Duodenal mucosa (tissue), 2 donors: Measurements from ENCODE around the gene DSN1.

Source experiments
- H3K27ac ChIP-seq: one replicate; pipeline ENCODE4 v1.7.0; 2013; ENCODE audit warnings: low read depth, low read length
- H3K27me3 ChIP-seq, 2 donors: one replicate each; pipeline ENCODE4 v1.7.0; 2013; ENCODE audit warnings: low read length in 2 of 2, control low read depth in 1 of 2; ENCODE audit not compliant: insufficient read depth in 2 of 2, control insufficient read depth in 1 of 2
- H3K36me3 ChIP-seq, 2 donors: one replicate each; pipeline ENCODE4 v1.7.0; 2013; ENCODE audit warnings: low read length in 2 of 2, control low read depth in 1 of 2; ENCODE audit not compliant: insufficient read depth in 2 of 2, control insufficient read depth in 1 of 2
- H3K4me1 ChIP-seq, 2 donors: one replicate each; pipeline ENCODE4 v1.7.0; 2013; ENCODE audit warnings: low read length in 2 of 2, control low read depth in 1 of 2; ENCODE audit not compliant: insufficient read depth in 2 of 2, control insufficient read depth in 1 of 2
- H3K4me3 ChIP-seq, 2 donors: one replicate each; pipeline ENCODE4 v1.7.0; 2013; ENCODE audit warnings: low read length in 2 of 2, low read depth in 1 of 2
- H3K9ac ChIP-seq, 2 donors: one replicate each; pipeline ENCODE4 v1.7.0; 2013; ENCODE audit warnings: low read length in 2 of 2, low read depth in 1 of 2
- H3K9me3 ChIP-seq, 2 donors: one replicate each; pipeline ENCODE4 v1.7.0; 2013; ENCODE audit warnings: low read length in 2 of 2, control low read depth in 1 of 2; ENCODE audit not compliant: control insufficient read depth in 1 of 2

Gene DSN1

GRCh38 chr20:36773597-36774390 lies at the start of gene DSN1:
Gene DSN1, minus strand, starts transcription at chr20:36773763. Its CDS starts 2,305 bp downstream, at chr20:36771458.
- Histone ChIP-seq H3K4me3 (peak within 1 kb of the TSS; percentile 90 to 94), H3K9ac (peak within 1 kb of the TSS; percentile 97 to 100), H3K27me3 (no peaks in the 10 kb centered on the region), H3K4me1 (peaks cover 10 to 11% of the 10 kb centered on the region in 2 donors), H3K36me3 (peaks cover 0 to 3% of the 10 kb centered on the region in 2 donors), H3K27ac (peak within 1 kb of the TSS; percentile 78), H3K9me3 (no peaks in the 10 kb centered on the region)

GRCh38 chr20:36823121-36823520 lies 49.6 kb upstream of the DSN1 start:
- Histone ChIP-seq H3K4me1 (peaks cover 6% of the 10 kb centered on the region in 2 donors), H3K9ac (no peak overlapping the region), H3K36me3 (peaks cover under 1 to 13% of the 10 kb centered on the region in 2 donors), H3K27me3 (no peaks in the 10 kb centered on the region), H3K27ac (no peak overlapping the region), H3K4me3 (no peak overlapping the region), H3K9me3 (no peaks in the 10 kb centered on the region)

GRCh38 chr20:36821964-36822437 lies 48.4 kb upstream of the DSN1 start:
- Histone ChIP-seq H3K9ac (no peak overlapping the region), H3K36me3 (peaks cover 5 to 15% of the 10 kb centered on the region in 2 donors), H3K4me1 (no peaks in the 10 kb centered on the region), H3K9me3 (no peaks in the 10 kb centered on the region), H3K27ac (no peak overlapping the region), H3K4me3 (no peak overlapping the region), H3K27me3 (no peaks in the 10 kb centered on the region)

- Histone ChIP-seq H3K36me3 (peaks cover 5 to 21% of the 10 kb centered on the region in 2 donors), H3K9me3 (no peaks in the 10 kb centered on the region), H3K4me3 (no peak overlapping the region), H3K4me1 (no peaks in the 10 kb centered on the region), H3K27ac (no peak overlapping the region), H3K9ac (no peak overlapping the region), H3K27me3 (no peaks in the 10 kb centered on the region)
These were observed 47.4 kb upstream of the DSN1 start for GRCh38 chr20:36820928-36821327.

- peaks cover 7 to 30% of the 10 kb centered on the region in 2 donors for H3K36me3 ChIP-seq
- no peak overlapping the region for H3K4me3 ChIP-seq
- no peaks in the 10 kb centered on the region for H3K27me3 ChIP-seq
- no peak overlapping the region for H3K9ac ChIP-seq
- no peaks in the 10 kb centered on the region for H3K9me3 ChIP-seq
- H3K4me1 ChIP-seq, result no peaks in the 10 kb centered on the region
- H3K27ac ChIP-seq, result no peak overlapping the region
These were observed 46.5 kb upstream of the DSN1 start for GRCh38 chr20:36820073-36820472.

- H3K4me3 ChIP-seq, result no peak overlapping the region
- no peaks in the 10 kb centered on the region for H3K27me3 ChIP-seq
- no peaks in the 10 kb centered on the region for H3K4me1 ChIP-seq
- no peak overlapping the region for H3K9ac ChIP-seq
- H3K36me3 ChIP-seq, result peaks cover 7 to 31% of the 10 kb centered on the region in 2 donors
- no peaks in the 10 kb centered on the region for H3K9me3 ChIP-seq
- H3K27ac ChIP-seq, result no peak overlapping the region
These were observed 46.1 kb upstream of the DSN1 start for GRCh38 chr20:36819659-36820058.

- H3K4me3 ChIP-seq, result no peak overlapping the region
- H3K4me1 ChIP-seq, result no peaks in the 10 kb centered on the region
- H3K36me3 ChIP-seq, result peaks cover 7 to 27% of the 10 kb centered on the region in 2 donors
- H3K27me3 ChIP-seq, result no peaks in the 10 kb centered on the region
- H3K9me3 ChIP-seq, result no peaks in the 10 kb centered on the region
- no peak overlapping the region for H3K9ac ChIP-seq
- H3K27ac ChIP-seq, result no peak overlapping the region
These were observed 45.3 kb upstream of the DSN1 start for GRCh38 chr20:36818861-36819260.

GRCh38 chr20:36818185-36818584 lies 44.6 kb upstream of the DSN1 start:
- Histone ChIP-seq H3K36me3 (peaks cover 7 to 22% of the 10 kb centered on the region in 2 donors), H3K9ac (peak overlapping the region in 1 of 2 donors; percentile 3), H3K9me3 (no peaks in the 10 kb centered on the region), H3K4me1 (no peaks in the 10 kb centered on the region), H3K27me3 (no peaks in the 10 kb centered on the region), H3K27ac (no peak overlapping the region), H3K4me3 (no peak overlapping the region)

- Histone ChIP-seq H3K27me3 (no peaks in the 10 kb centered on the region), H3K27ac (no peak overlapping the region), H3K9me3 (no peaks in the 10 kb centered on the region), H3K4me1 (no peaks in the 10 kb centered on the region), H3K9ac (no peak overlapping the region), H3K4me3 (no peak overlapping the region), H3K36me3 (peaks cover 7 to 28% of the 10 kb centered on the region in 2 donors)
These were observed 43.9 kb upstream of the DSN1 start for GRCh38 chr20:36817496-36817895.

GRCh38 chr20:36815454-36816091 lies 42.0 kb upstream of the DSN1 start:
- Histone ChIP-seq H3K4me3 (no peak overlapping the region), H3K4me1 (no peaks in the 10 kb centered on the region), H3K36me3 (peaks cover 7 to 36% of the 10 kb centered on the region in 2 donors), H3K27ac (no peak overlapping the region), H3K27me3 (no peaks in the 10 kb centered on the region), H3K9ac (no peak overlapping the region), H3K9me3 (no peaks in the 10 kb centered on the region)
